Panc1 (cell line): Measurements from ENCODE around the gene TSPAN15. TPM values are rescaled to one million over a fixed set of nuclear protein-coding genes. Genes with fewer than 3 reads are reported as not detected.

Experiments used
- ATAC-seq: fragments of 200-7000 bp; cut with Tn5 transposase; 2 replicates; pipeline ENCODE4 v1.9.1; 2020; ENCODE audit warnings: mild to moderate bottlenecking, moderate library complexity
- BruUV-seq: library from RNA; stranded (reverse); fragments of 400-500 nt; replicated peaks from 2 replicates; lab custom pipeline; 2021; lab: Mats Ljungman, UMichigan
- CTCF ChIA-PET: fragments of 300-600 bp; sonication (Branson Sonifier 250); formaldehyde crosslinking; loops from one replicate; lab custom pipeline; 2022; ENCODE audit warnings: antibody characterized with exemption; lab: Charles Lee
- POLR2A ChIA-PET: fragments of 300-600 bp; sonication (Branson Sonifier 250); formaldehyde crosslinking; loops from one replicate; lab custom pipeline; 2022; ENCODE audit warnings: antibody characterized with exemption; lab: Charles Lee
- DNase-seq: peaks from one replicate; pipeline ENCODE4 v3.0.0-alpha.2; 2010; ENCODE audit warnings: low read depth, low spot score
- H3K27ac ChIP-seq: 2 replicates; pipeline ENCODE4 v1.5.1; 2011; ENCODE audit warnings: mild to moderate bottlenecking, low read length, inconsistent platforms
- H3K27me3 ChIP-seq: fragments of 200-500 bp; sonication (Bioruptor generic); 2 replicates; pipeline ENCODE4 v1.6.0; 2014; ENCODE audit warnings: low read length, inconsistent platforms; ENCODE audit not compliant: control insufficient read depth, insufficient read depth
- H3K36me3 ChIP-seq: fragments of 200-500 bp; sonication (Bioruptor generic); 2 replicates; pipeline ENCODE4 v1.5.1; 2014; ENCODE audit warnings: inconsistent platforms, mild to moderate bottlenecking, low read length, moderate library complexity; ENCODE audit not compliant: control insufficient read depth, insufficient read depth
- H3K4me1 ChIP-seq: 2 replicates; pipeline ENCODE4 v1.5.1; 2011; ENCODE audit warnings: inconsistent platforms, mild to moderate bottlenecking, low read length, moderate library complexity; ENCODE audit not compliant: control insufficient read depth, insufficient read depth
- H3K4me3 ChIP-seq, 2 experiments: 2 replicates each; pipeline ENCODE4 v1.5.1; 2011 to 2012; ENCODE audit warnings: low read depth in 2 of 2, low read length in 2 of 2, mild to moderate bottlenecking in 2 of 2, inconsistent platforms in 1 of 2, moderate library complexity in 1 of 2
- H3K9me3 ChIP-seq: fragments of 200-500 bp; sonication (Bioruptor generic); 2 replicates; pipeline ENCODE4 v1.5.1; 2014; ENCODE audit warnings: low read depth, mild to moderate bottlenecking, inconsistent platforms, low read length, moderate library complexity; ENCODE audit not compliant: control insufficient read depth, insufficient read depth
- CTCF ChIP-seq: fragments of 450-650 bp; IDR thresholded peaks from 2 replicates; pipeline ENCODE4 v1.5.1; 2017; ENCODE audit warnings: mild to moderate bottlenecking
- POLR2AphosphoS5 ChIP-seq: IDR thresholded peaks from 2 replicates; pipeline ENCODE4 v1.6.1; 2012; ENCODE audit warnings: mild to moderate bottlenecking, low read depth, low read length, moderate library complexity
- REST ChIP-seq, 2 experiments: IDR thresholded peaks; 2 replicates each; pipeline ENCODE4 v1.6.1; 2011 to 2012; ENCODE audit warnings: low read depth in 2 of 2, control low read depth in 1 of 2, low read length in 1 of 2, mild to moderate bottlenecking in 1 of 2, moderate library complexity in 1 of 2; ENCODE audit not compliant: insufficient read depth in 1 of 2
- SIN3A ChIP-seq: IDR thresholded peaks from 2 replicates; pipeline ENCODE4 v1.6.1; 2012; ENCODE audit warnings: low read depth, mild to moderate bottlenecking, low read length, moderate library complexity, borderline replicate concordance; ENCODE audit not compliant: insufficient read depth
- TCF7L2 ChIP-seq: IDR thresholded peaks from 2 replicates; pipeline ENCODE4 v1.6.1; 2011; ENCODE audit warnings: mild to moderate bottlenecking, low read depth, low read length, inconsistent platforms
- in situ Hi-C: cut with HindIII; loops from 2 replicates; pipeline ENCODE4 v1.10.0; 2016; ENCODE audit warnings: low sequenced_read_pairs, low pct_unique_long_range_greater_than_20kb
- intact Hi-C: fragments of 100-400 bp; cut with micrococcal nuclease; formaldehyde crosslinking; loops from one replicate; pipeline ENCODE4 v1.10.0; 2022; ENCODE audit not compliant: unreplicated experiment
- total RNA-seq: library from RNA; stranded (reverse); gene quantifications from one replicate; pipeline ENCODE4 v1.2.1, GENCODE V29; 2021; ENCODE audit not compliant: unreplicated experiment

Gene TSPAN15
- total RNA-seq, 1 experiment from 2014 or later: 199 TPM

GRCh38 chr10:69443354-69443753, 7.9 kb upstream of the TSPAN15 start:
- DNase-seq (no peak), ATAC-seq (no peak)
- Histone ChIP-seq H3K27me3 (no peaks in the 10 kb centered on the region), H3K4me3 (no peak overlapping the region), H3K9me3 (peaks cover 4% of the 10 kb centered on the region; the same call in 1 of the 2 replicates), H3K27ac (peak overlapping the region; percentile 66), H3K36me3 (no peaks in the 10 kb centered on the region), H3K4me1 (peaks cover 57% of the 10 kb centered on the region)
- BruUV-seq: no TSS peak
- intact Hi-C loops: no loop called here
- POLR2A ChIA-PET: no interaction called here
- TF ChIP-seq SIN3A (no peak), TCF7L2 (no peak)
- CTCF ChIA-PET: no interaction called here
- in situ Hi-C loops: loop anchor here (10.0 kb wide), 1 partner anchor 51 kb away; no protein-coding TSS in a partner anchor

GRCh38 chr10:69445041-69445440, 6.2 kb upstream of the TSPAN15 start:
- POLR2A ChIA-PET: no interaction called here
- H3K27me3 ChIP-seq: no peaks in the 10 kb centered on the region
- ATAC-seq: no peak
- H3K27ac ChIP-seq: peak overlapping the region; percentile 84
- in situ Hi-C loops: loop anchor here (10.0 kb wide), 1 partner anchor 50 kb away; no protein-coding TSS in a partner anchor
- TF ChIP-seq REST (IDR thresholded peaks at IDR 0.05; ENCODE audit: insufficient read depth in 1 of 2, low read depth in 2 of 2, low read length in 1 of 2): no peak
- no peak for TF ChIP-seq SIN3A
- no peak for TF ChIP-seq CTCF
- no peak for TF ChIP-seq TCF7L2
- TF ChIP-seq POLR2AphosphoS5: no peak
- peaks cover 4% of the 10 kb centered on the region; the same call in 1 of the 2 replicates for H3K9me3 ChIP-seq
- CTCF ChIA-PET: no interaction called here
- BruUV-seq: no TSS peak
- no peak for DNase-seq
- peaks cover 57% of the 10 kb centered on the region for H3K4me1 ChIP-seq
- no peaks in the 10 kb centered on the region for H3K36me3 ChIP-seq
- H3K4me3 ChIP-seq: no peak overlapping the region
- intact Hi-C loops: no loop called here

GRCh38 chr10:69446229-69446628, 5.0 kb upstream of the TSPAN15 start:
- in situ Hi-C loops: loop anchor here (10.0 kb wide), 1 partner anchor 49 kb away; no protein-coding TSS in a partner anchor
- H3K36me3 ChIP-seq: no peaks in the 10 kb centered on the region
- CTCF ChIA-PET: interaction anchor here (0.6 to 1.1 kb wide), 3 partner anchors 19 to 38 kb away, joined by 4 to 5 read pairs (median 5); no protein-coding TSS in a partner anchor
- intact Hi-C loops: no loop called here
- no TSS peak for BruUV-seq
- DNase-seq: no peak
- POLR2A ChIA-PET: interaction anchor here (0.6 kb wide), 1 partner anchor 13 kb away, joined by 3 read pairs; no protein-coding TSS in a partner anchor
- peak overlapping the region in 1 of 2 experiments; percentile 23; a peak in 1 of 4 replicates for H3K4me3 ChIP-seq
- ATAC-seq: peak; percentile 33
- peak overlapping the region; percentile 84 for H3K27ac ChIP-seq
- H3K9me3 ChIP-seq: peaks cover 4% of the 10 kb centered on the region; the same call in 1 of the 2 replicates
- H3K4me1 ChIP-seq: peaks cover 60% of the 10 kb centered on the region
- TF ChIP-seq REST (IDR thresholded peaks at IDR 0.05; ENCODE audit: insufficient read depth in 1 of 2, low read depth in 2 of 2, low read length in 1 of 2): no peak
- no peak for TF ChIP-seq SIN3A
- no peak for TF ChIP-seq POLR2AphosphoS5
- TF ChIP-seq TCF7L2: no peak
- TF ChIP-seq CTCF: no peak
- no peaks in the 10 kb centered on the region for H3K27me3 ChIP-seq
